Measurements from ENCODE around the gene CDYL2.

CDYL2 gene

GRCh38 chr16:80576343-80576912 is 228.0 kb downstream of the CDYL2 start:
- TF ChIP-seq POLR2AphosphoS5 (IDR thresholded peaks at IDR 0.05; ENCODE audit: low read depth, low read length): no peak
- no peak for TF ChIP-seq REST (IDR thresholded peaks at IDR 0.05; ENCODE audit: insufficient read depth in 1 of 2, low read depth in 2 of 2, low read length in 2 of 2)
- no peak for TF ChIP-seq SIN3A (IDR thresholded peaks at IDR 0.05; ENCODE audit: borderline replicate concordance, insufficient read depth, low read length)
- TF ChIP-seq TAF1 (IDR thresholded peaks at IDR 0.05; ENCODE audit: borderline replicate concordance, insufficient read depth, low read length): no peak

GRCh38 chr16:80573700-80574120 is 230.7 kb downstream of the CDYL2 start:
- TF ChIP-seq REST (IDR thresholded peaks at IDR 0.05; ENCODE audit: insufficient read depth in 1 of 2, low read depth in 2 of 2, low read length in 2 of 2): no peak
- TF ChIP-seq POLR2AphosphoS5 (IDR thresholded peaks at IDR 0.05; ENCODE audit: low read depth, low read length): no peak
- no peak for TF ChIP-seq TAF1 (IDR thresholded peaks at IDR 0.05; ENCODE audit: borderline replicate concordance, insufficient read depth, low read length)
- TF ChIP-seq SIN3A (IDR thresholded peaks at IDR 0.05; ENCODE audit: borderline replicate concordance, insufficient read depth, low read length): no peak
- no peak for TF ChIP-seq FOXP2 (optimal IDR thresholded peaks at IDR 0.05; ENCODE audit: borderline replicate concordance, extremely low read depth, extremely low read length, insufficient read depth)

GRCh38 chr16:80570106-80570478 is 234.3 kb downstream of the CDYL2 start:
- TF ChIP-seq TAF1 (IDR thresholded peaks at IDR 0.05; ENCODE audit: borderline replicate concordance, insufficient read depth, low read length) (no peak), FOXP2 (optimal IDR thresholded peaks at IDR 0.05; ENCODE audit: borderline replicate concordance, extremely low read depth, extremely low read length, insufficient read depth) (no peak), SIN3A (IDR thresholded peaks at IDR 0.05; ENCODE audit: borderline replicate concordance, insufficient read depth, low read length) (no peak), REST (IDR thresholded peaks at IDR 0.05; ENCODE audit: insufficient read depth in 1 of 2, low read depth in 2 of 2, low read length in 2 of 2) (no peak), POLR2AphosphoS5 (IDR thresholded peaks at IDR 0.05; ENCODE audit: low read depth, low read length) (no peak)

- TF ChIP-seq SIN3A (IDR thresholded peaks at IDR 0.05; ENCODE audit: borderline replicate concordance, insufficient read depth, low read length): no peak
- no peak for TF ChIP-seq REST (IDR thresholded peaks at IDR 0.05; ENCODE audit: insufficient read depth in 1 of 2, low read depth in 2 of 2, low read length in 2 of 2)
- no peak for TF ChIP-seq TAF1 (IDR thresholded peaks at IDR 0.05; ENCODE audit: borderline replicate concordance, insufficient read depth, low read length)
- TF ChIP-seq FOXP2 (optimal IDR thresholded peaks at IDR 0.05; ENCODE audit: borderline replicate concordance, extremely low read depth, extremely low read length, insufficient read depth): no peak
- TF ChIP-seq POLR2AphosphoS5 (IDR thresholded peaks at IDR 0.05; ENCODE audit: low read depth, low read length): no peak
Observed at GRCh38 chr16:80569440-80570105, 234.8 kb downstream of the CDYL2 start.
